ENCODE data around the gene CTNNB1.

Gene CTNNB1

GRCh38 chr3:41216422-41216821 lies 17.1 kb downstream of the CTNNB1 start:
- Histone ChIP-seq H3K9me2 (ENCODE audit: low read depth, low read length) (no peaks in the 10 kb centered on the region), H3K9me3 (ENCODE audit: low read length) (no peaks in the 10 kb centered on the region), H3K9ac (ENCODE audit: low read length) (no peak overlapping the region), H3K4me3 (ENCODE audit: low read depth, low read length, poor library complexity, severe bottlenecking) (no peak overlapping the region), H4K20me1 (ENCODE audit: insufficient read depth, low read length) (no peaks in the 10 kb centered on the region), H3K79me2 (ENCODE audit: insufficient read depth, low read length) (peaks cover 98% of the 10 kb centered on the region), H3K27me3 (ENCODE audit: insufficient read depth, low read length) (no peaks in the 10 kb centered on the region), H2AFZ (ENCODE audit: low read length) (no peak overlapping the region), H3K27ac (ENCODE audit: low read depth, low read length, poor library complexity, severe bottlenecking) (no peak overlapping the region), H3K36me3 (ENCODE audit: insufficient read depth, low read length) (peaks cover 11% of the 10 kb centered on the region; the same call in 1 of the 2 replicates), H3F3A (ENCODE audit: insufficient read depth, low read length) (no peaks in the 10 kb centered on the region), H3K4me1 (ENCODE audit: insufficient read depth, low read length, severe bottlenecking) (peaks cover 35% of the 10 kb centered on the region), H3K4me2 (ENCODE audit: low read length) (no peak overlapping the region)
- TF ChIP-seq CTCF (IDR thresholded peaks at IDR 0.05; ENCODE audit: low read length) (no peak), EZH2 (IDR thresholded peaks at IDR 0.05; ENCODE audit: borderline replicate concordance, low read length) (no peak)

GRCh38 chr3:41216993-41217392 lies 17.7 kb downstream of the CTNNB1 start:
- Histone ChIP-seq H3K27ac (ENCODE audit: low read depth, low read length, poor library complexity, severe bottlenecking) (no peak overlapping the region), H3K9me3 (ENCODE audit: low read length) (no peaks in the 10 kb centered on the region), H4K20me1 (ENCODE audit: insufficient read depth, low read length) (no peaks in the 10 kb centered on the region), H3K79me2 (ENCODE audit: insufficient read depth, low read length) (peaks cover 98% of the 10 kb centered on the region), H3K4me3 (ENCODE audit: low read depth, low read length, poor library complexity, severe bottlenecking) (no peak overlapping the region), H3K4me1 (ENCODE audit: insufficient read depth, low read length, severe bottlenecking) (peaks cover 38% of the 10 kb centered on the region), H3K36me3 (ENCODE audit: insufficient read depth, low read length) (peaks cover 5% of the 10 kb centered on the region; the same call in 1 of the 2 replicates), H2AFZ (ENCODE audit: low read length) (no peak overlapping the region), H3F3A (ENCODE audit: insufficient read depth, low read length) (no peaks in the 10 kb centered on the region), H3K9ac (ENCODE audit: low read length) (no peak overlapping the region), H3K9me2 (ENCODE audit: low read depth, low read length) (no peaks in the 10 kb centered on the region), H3K27me3 (ENCODE audit: insufficient read depth, low read length) (no peaks in the 10 kb centered on the region), H3K4me2 (ENCODE audit: low read length) (no peak overlapping the region)
- TF ChIP-seq CTCF (IDR thresholded peaks at IDR 0.05; ENCODE audit: low read length) (no peak), EZH2 (IDR thresholded peaks at IDR 0.05; ENCODE audit: borderline replicate concordance, low read length) (no peak)

DNA sequence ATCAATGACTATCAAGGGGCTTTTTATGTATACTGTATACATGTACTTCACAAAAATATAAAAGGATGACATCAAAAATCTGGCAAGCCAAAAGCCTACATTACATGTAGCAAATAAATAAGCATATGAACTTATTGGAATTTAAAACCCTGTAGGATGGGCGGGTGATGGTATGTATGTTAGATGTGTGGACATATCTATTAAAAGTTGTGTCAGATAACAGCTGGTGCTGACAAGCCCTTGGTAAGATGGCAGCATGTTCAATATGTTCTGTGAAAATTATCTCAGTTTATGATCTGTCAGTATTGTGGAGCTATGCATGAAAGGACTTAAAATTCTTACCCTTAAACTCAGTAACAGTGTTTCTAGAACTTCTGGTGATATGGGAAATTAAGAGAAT lies 20.1 kb downstream of the CTNNB1 start:
- Histone ChIP-seq H3K79me2 (ENCODE audit: insufficient read depth, low read length) (peaks cover 86% of the 10 kb centered on the region), H3K9ac (ENCODE audit: low read length) (no peak overlapping the region), H3K27me3 (ENCODE audit: insufficient read depth, low read length) (no peaks in the 10 kb centered on the region), H4K20me1 (ENCODE audit: insufficient read depth, low read length) (peaks cover 4% of the 10 kb centered on the region; the same call in 1 of the 2 replicates), H3K27ac (ENCODE audit: low read depth, low read length, poor library complexity, severe bottlenecking) (no peak overlapping the region), H3K36me3 (ENCODE audit: insufficient read depth, low read length) (peaks cover 13% of the 10 kb centered on the region), H3K4me3 (ENCODE audit: low read depth, low read length, poor library complexity, severe bottlenecking) (no peak overlapping the region), H3F3A (ENCODE audit: insufficient read depth, low read length) (no peaks in the 10 kb centered on the region), H3K4me1 (ENCODE audit: insufficient read depth, low read length, severe bottlenecking) (peaks cover 23% of the 10 kb centered on the region), H2AFZ (ENCODE audit: low read length) (no peak overlapping the region), H3K9me3 (ENCODE audit: low read length) (no peaks in the 10 kb centered on the region), H3K9me2 (ENCODE audit: low read depth, low read length) (no peaks in the 10 kb centered on the region), H3K4me2 (ENCODE audit: low read length) (no peak overlapping the region)
- TF ChIP-seq EZH2 (IDR thresholded peaks at IDR 0.05; ENCODE audit: borderline replicate concordance, low read length), result no peak
- TF ChIP-seq CTCF (IDR thresholded peaks at IDR 0.05; ENCODE audit: low read length), result no peak
